ENCODE measurements around the gene PCSK6.

DNA sequence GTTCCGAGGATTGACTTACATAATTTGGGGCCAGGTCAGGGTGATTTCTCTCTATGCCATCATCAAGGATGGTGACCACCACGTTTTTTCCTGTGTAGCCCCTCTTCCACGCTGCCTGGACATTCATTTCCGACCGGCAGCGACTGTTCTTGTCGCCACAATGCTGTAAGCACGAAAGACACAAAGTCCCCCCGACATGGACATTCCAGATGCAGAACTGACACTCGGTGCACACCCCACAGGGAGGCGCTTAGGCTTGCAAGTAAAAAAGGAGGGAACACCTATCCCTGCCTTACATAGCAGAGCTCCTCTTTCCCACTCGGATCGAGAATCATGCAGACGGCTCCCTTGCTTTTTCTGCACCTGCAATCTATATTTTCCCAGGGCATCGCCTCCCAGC, 58.2 kb downstream of the PCSK6 start:
- no peak for TF ChIP-seq SIN3A (IDR thresholded peaks at IDR 0.05; ENCODE audit: borderline replicate concordance, insufficient read depth, low read depth, low read length)
- TF ChIP-seq, protein P1, sequence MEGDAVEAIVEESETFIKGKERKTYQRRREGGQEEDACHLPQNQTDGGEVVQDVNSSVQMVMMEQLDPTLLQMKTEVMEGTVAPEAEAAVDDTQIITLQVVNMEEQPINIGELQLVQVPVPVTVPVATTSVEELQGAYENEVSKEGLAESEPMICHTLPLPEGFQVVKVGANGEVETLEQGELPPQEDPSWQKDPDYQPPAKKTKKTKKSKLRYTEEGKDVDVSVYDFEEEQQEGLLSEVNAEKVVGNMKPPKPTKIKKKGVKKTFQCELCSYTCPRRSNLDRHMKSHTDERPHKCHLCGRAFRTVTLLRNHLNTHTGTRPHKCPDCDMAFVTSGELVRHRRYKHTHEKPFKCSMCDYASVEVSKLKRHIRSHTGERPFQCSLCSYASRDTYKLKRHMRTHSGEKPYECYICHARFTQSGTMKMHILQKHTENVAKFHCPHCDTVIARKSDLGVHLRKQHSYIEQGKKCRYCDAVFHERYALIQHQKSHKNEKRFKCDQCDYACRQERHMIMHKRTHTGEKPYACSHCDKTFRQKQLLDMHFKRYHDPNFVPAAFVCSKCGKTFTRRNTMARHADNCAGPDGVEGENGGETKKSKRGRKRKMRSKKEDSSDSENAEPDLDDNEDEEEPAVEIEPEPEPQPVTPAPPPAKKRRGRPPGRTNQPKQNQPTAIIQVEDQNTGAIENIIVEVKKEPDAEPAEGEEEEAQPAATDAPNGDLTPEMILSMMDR (IDR thresholded peaks at IDR 0.05), result no peak

All from Panc1 (cell line).